Upper lobe of left lung (tissue), 6 donors: ENCODE data around the gene BORCS5. TPM values are rescaled to one million over a fixed set of nuclear protein-coding genes. Genes with fewer than 3 reads are reported as not detected.
A peak's percentile ranks its signal among the peaks of the same experiment; 100 is the strongest.

Experiments
- ATAC-seq, 2 donors: fragments of 200-7000 bp; cut with Tn5 transposase; one replicate each; pipeline ENCODE4 v1.9.1; 2022; ENCODE audit warnings: mild to moderate bottlenecking in 2 of 2, moderate library complexity in 2 of 2; ENCODE audit not compliant: low FRiP score in 2 of 2
- DNase-seq, 2 donors: peaks; one replicate each; pipeline ENCODE4 v3.0.0-alpha.2; 2019 to 2020
- H3K27ac ChIP-seq, 4 donors: fragments of 200-600 bp; sonication (generic); one replicate each; pipeline ENCODE4 v1.5.1; 2016 to 2019
- H3K27me3 ChIP-seq, 4 donors: fragments of 200-600 bp; sonication (generic); one replicate each; pipeline ENCODE4 v1.5.1; 2017 to 2019
- H3K36me3 ChIP-seq, 4 donors: fragments of 200-600 bp; sonication (generic); one replicate each; pipeline ENCODE4 v1.5.1; 2016 to 2019
- H3K4me1 ChIP-seq, 4 donors: fragments of 200-600 bp; sonication (generic); one replicate each; pipeline ENCODE4 v1.5.1; 2018 to 2019
- H3K4me3 ChIP-seq, 4 donors: fragments of 200-600 bp; sonication (generic); one replicate each; pipeline ENCODE4 v1.5.1; 2017 to 2019; ENCODE audit warnings: mild to moderate bottlenecking in 2 of 4, moderate library complexity in 1 of 4
- H3K9me3 ChIP-seq, 4 donors: fragments of 200-600 bp; sonication (generic); one replicate each; pipeline ENCODE4 v1.5.1; 2018 to 2019
- CTCF ChIP-seq, 6 experiments: fragments of 450-650 bp in 4 of 6; fragments of 200-600 bp in 2 of 6; sonication (generic) in 2 of 6; IDR thresholded peaks; one replicate each; pipeline ENCODE4 v1.5.1; 2016 to 2019; ENCODE audit warnings: antibody characterized with exemption in 6 of 6
- EP300 ChIP-seq, 4 donors: sonication (generic); formaldehyde crosslinking; IDR thresholded peaks; one replicate each; pipeline ENCODE4 v1.5.1; 2017; ENCODE audit warnings: antibody characterized with exemption in 4 of 4, control low read depth in 2 of 4
- POLR2A ChIP-seq, 4 donors: fragments of 450-650 bp; IDR thresholded peaks; one replicate each; pipeline ENCODE4 v1.5.1; 2016 to 2017; ENCODE audit warnings: antibody characterized with exemption in 4 of 4, mild to moderate bottlenecking in 2 of 4
- POLR2AphosphoS5 ChIP-seq, 2 donors: sonication (generic); formaldehyde crosslinking; IDR thresholded peaks; one replicate each; pipeline ENCODE4 v1.5.1; 2017; ENCODE audit warnings: antibody characterized with exemption in 2 of 2
- WGBS, 2 donors: methylation state at CpG; one replicate each; pipeline ENCODE4 v1.1.5; 2017 to 2018; 5-methylcytosine and 5-hydroxymethylcytosine counted together
- total RNA-seq, 6 donors: library from RNA; depleted of rRNA in 4 of 6; stranded (reverse); fragments of >200 nt in 4 of 6; gene quantifications; one replicate each; pipeline versions ENCODE4 v1.1.0 to v1.2.1, GENCODE V29; 2016 to 2021
- donor health status: DM: no; HTN: no; CAD: no; lungs with moderate emphysema.
- donor health status: DM: no; HTN: yes; CAD: no; lungs with severe emphysema.

The BORCS5 gene
- total RNA-seq, 6 donors from 2014 or later = 7.3 to 105 (median 10.7) TPM

- ATAC-seq = peak in 1 of 2 donors; percentile 34
- Histone ChIP-seq H3K27ac (no peak overlapping the region), H3K36me3 (peaks cover 0 to 4% (median 0%) of the 10 kb centered on the region in 4 donors), H3K9me3 (no peaks in the 10 kb centered on the region), H3K27me3 (no peaks in the 10 kb centered on the region), H3K4me3 (no peak overlapping the region), H3K4me1 (peaks cover 0 to 9% (median 4%) of the 10 kb centered on the region in 4 donors)
- no peak for DNase-seq
- 54 to 85% methylated on average over 3 of the region's 3 CpGs for WGBS, 2 donors
- TF ChIP-seq POLR2A (IDR thresholded peaks at IDR 0.05) = no peak
- TF ChIP-seq EP300 (IDR thresholded peaks at IDR 0.05) = no peak
- TF ChIP-seq CTCF (IDR thresholded peaks at IDR 0.05) = no peak
- TF ChIP-seq POLR2AphosphoS5 (IDR thresholded peaks at IDR 0.05) = no peak
Measured at GRCh38 chr12:12387501-12387900, 30.6 kb downstream of the BORCS5 start.

GRCh38 chr12:12392413-12392812 lies 35.5 kb downstream of the BORCS5 start:
- Histone ChIP-seq H3K27me3 (no peaks in the 10 kb centered on the region), H3K36me3 (no peaks in the 10 kb centered on the region), H3K9me3 (no peaks in the 10 kb centered on the region), H3K4me1 (peaks cover 0 to 5% (median 2%) of the 10 kb centered on the region in 4 donors), H3K27ac (no peak overlapping the region), H3K4me3 (no peak overlapping the region)
- DNase-seq = no peak
- no peak for ATAC-seq
- 52 to 61% methylated on average over 2 of the region's 2 CpGs for WGBS, 2 donors
- TF ChIP-seq EP300 (IDR thresholded peaks at IDR 0.05) (no peak), POLR2AphosphoS5 (IDR thresholded peaks at IDR 0.05) (no peak), POLR2A (IDR thresholded peaks at IDR 0.05) (no peak), CTCF (IDR thresholded peaks at IDR 0.05) (no peak)

- H3K9me3 ChIP-seq = no peaks in the 10 kb centered on the region
- no peaks in the 10 kb centered on the region for H3K27me3 ChIP-seq
- no peak overlapping the region for H3K4me3 ChIP-seq
- no peaks in the 10 kb centered on the region for H3K36me3 ChIP-seq
- peaks cover 0 to 6% (median 2%) of the 10 kb centered on the region in 4 donors for H3K4me1 ChIP-seq
- 91 to 94% methylated on average over 2 of the region's 2 CpGs for WGBS, 2 donors
- ATAC-seq (no peak), DNase-seq (no peak)
- TF ChIP-seq POLR2AphosphoS5 (IDR thresholded peaks at IDR 0.05) (no peak), EP300 (IDR thresholded peaks at IDR 0.05) (no peak), CTCF (IDR thresholded peaks at IDR 0.05) (no peak), POLR2A (IDR thresholded peaks at IDR 0.05) (no peak)
- no peak overlapping the region for H3K27ac ChIP-seq
Measured at GRCh38 chr12:12393171-12393570, 36.3 kb downstream of the BORCS5 start.

GRCh38 chr12:12396694-12397093 lies 39.8 kb downstream of the BORCS5 start:
- H3K4me1 ChIP-seq = peaks cover 0 to 19% (median 13%) of the 10 kb centered on the region in 4 donors
- DNase-seq (no peak), ATAC-seq (no peak)
- no peak overlapping the region for H3K4me3 ChIP-seq
- H3K27ac ChIP-seq = no peak overlapping the region
- H3K27me3 ChIP-seq = no peaks in the 10 kb centered on the region
- no peaks in the 10 kb centered on the region for H3K36me3 ChIP-seq
- H3K9me3 ChIP-seq = no peaks in the 10 kb centered on the region
- WGBS, 2 donors = 75 to 89% methylated on average over 4 of the region's 4 CpGs
- TF ChIP-seq CTCF (IDR thresholded peaks at IDR 0.05) (no peak), EP300 (IDR thresholded peaks at IDR 0.05) (no peak), POLR2A (IDR thresholded peaks at IDR 0.05) (no peak), POLR2AphosphoS5 (IDR thresholded peaks at IDR 0.05) (no peak)

- 81 to 93% methylated on average over 5 of the region's 5 CpGs for WGBS, 2 donors
- no peaks in the 10 kb centered on the region for H3K9me3 ChIP-seq
- H3K4me1 ChIP-seq = peaks cover 1 to 19% (median 13%) of the 10 kb centered on the region in 4 donors
- TF ChIP-seq CTCF (IDR thresholded peaks at IDR 0.05) (no peak), EP300 (IDR thresholded peaks at IDR 0.05) (no peak)
- peak overlapping the region in 2 of 4 donors; percentile 45 to 48 for H3K27ac ChIP-seq
- ATAC-seq = no peak
- H3K27me3 ChIP-seq = no peaks in the 10 kb centered on the region
- no peak for DNase-seq
- no peaks in the 10 kb centered on the region for H3K36me3 ChIP-seq
- H3K4me3 ChIP-seq = no peak overlapping the region
Measured at GRCh38 chr12:12397184-12397583, 40.3 kb downstream of the BORCS5 start.
